H1 (cell line): ENCODE measurements around the gene ABI2. TPM values are rescaled to one million over a fixed set of nuclear protein-coding genes. Genes with fewer than 3 reads are reported as not detected.

Source experiments
- polyA plus RNA-seq, 7 experiments: library from polyadenylated mRNA; depleted of rRNA in 3 of 7; stranded (reverse) in 5 of 7; unstranded in 2 of 7; fragments of >200 nt in 5 of 7; fragments of 200-250 nt in 2 of 7; gene quantifications; 1 replicate in 5 of 7; 2 replicates in 1 of 7; 4 replicates in 1 of 7; pipeline versions ENCODE4 v1.2.1 to v1.2.3, GENCODE V29; 2011 to 2013; ENCODE audit warnings: missing spikeins in 2 of 7, mixed read lengths in 2 of 7
- total RNA-seq: library from RNA; stranded (reverse); fragmentation: NEBNext Ultra II Directional; extraction: Animal tissue kit (Norgen Biotek cat#: 25700); gene quantifications from 2 replicates; pipeline ENCODE4 v1.2.1, GENCODE V29; 2021

Gene ABI2
- total and polyA plus RNA-seq, 2 of the 8 experiments (the other 6 are each of a cell fraction or from before 2014, with no cell fraction given): 62.3 to 118 TPM

Other genes starting within 250 kb of the ABI2 start
- gene CYP20A1, start 89.4 kb upstream of the ABI2 start, total RNA-seq: 18.6 and 21.5 TPM in 2 replicates
- gene CYP20A1, start 89.4 kb upstream of the ABI2 start, polyA plus RNA-seq (2011; rRNA removed): 4.8 and 6.2 TPM in 2 replicates
- 27.4 and 28.3 TPM in 2 replicates for gene RAPH1, start 206.9 kb downstream of the ABI2 start, total RNA-seq
- 3.5 and 3.8 TPM in 2 replicates for gene RAPH1, start 206.9 kb downstream of the ABI2 start, polyA plus RNA-seq (2011; rRNA removed)